ENCODE results near the gene PLCL2.
"Not testable (repeated sequence)": the region's sequence is repeated elsewhere in the genome, so short reads cannot be mapped to it uniquely, and the experiment has no call there.

Gene PLCL2

GRCh38 chr3:16917256-16917935 is 32.6 kb downstream of the PLCL2 start:
- no peak for DNase-seq (ENCODE audit: low spot score)

GRCh38 chr3:16917980-16918682 is 33.4 kb downstream of the PLCL2 start:
- DNase-seq (ENCODE audit: low spot score), result no peak

- DNase-seq (ENCODE audit: low spot score), result no peak
Measured at GRCh38 chr3:16918683-16919025, 33.9 kb downstream of the PLCL2 start.

- no peak for DNase-seq (ENCODE audit: low spot score)
Measured at GRCh38 chr3:16923112-16923511, 38.4 kb downstream of the PLCL2 start.

GRCh38 chr3:16927485-16927884 is 42.7 kb downstream of the PLCL2 start:
- no peak for DNase-seq (ENCODE audit: low spot score)

GRCh38 chr3:16928386-16929132 is 43.8 kb downstream of the PLCL2 start:
- DNase-seq (ENCODE audit: low spot score), result no peak

GRCh38 chr3:16929311-16929710 is 44.6 kb downstream of the PLCL2 start:
- no peak for DNase-seq (ENCODE audit: low spot score)

GRCh38 chr3:16932877-16933276 is 48.1 kb downstream of the PLCL2 start:
- DNase-seq (ENCODE audit: low spot score), result no peak

GRCh38 chr3:16935781-16936180 is 51.0 kb downstream of the PLCL2 start:
- no peak for DNase-seq (ENCODE audit: low spot score)

- DNase-seq (ENCODE audit: low spot score), result no peak
Measured at GRCh38 chr3:16936233-16936632, 51.5 kb downstream of the PLCL2 start.

- DNase-seq (ENCODE audit: low spot score), result no peak
Measured at GRCh38 chr3:16936676-16937230, 52.0 kb downstream of the PLCL2 start.

GRCh38 chr3:16937326-16937845 is 52.6 kb downstream of the PLCL2 start:
- no peak for DNase-seq (ENCODE audit: low spot score)

- DNase-seq (ENCODE audit: low spot score), result no peak
Measured at GRCh38 chr3:16940769-16941700, 56.3 kb downstream of the PLCL2 start.

- no peak for DNase-seq (ENCODE audit: low spot score)
Measured at GRCh38 chr3:16942955-16943354, 58.2 kb downstream of the PLCL2 start.

- DNase-seq (ENCODE audit: low spot score), result no peak
Measured at GRCh38 chr3:16943857-16944256, 59.1 kb downstream of the PLCL2 start.

- no peak for DNase-seq (ENCODE audit: low spot score)
Measured at GRCh38 chr3:16944356-16944755, 59.6 kb downstream of the PLCL2 start.

GRCh38 chr3:16945330-16945729 is 60.6 kb downstream of the PLCL2 start:
- DNase-seq (ENCODE audit: low spot score), result no peak

- DNase-seq (ENCODE audit: low spot score), result no peak
Measured at GRCh38 chr3:16950282-16950681, 65.5 kb downstream of the PLCL2 start.

- DNase-seq (ENCODE audit: low spot score), result no peak
Measured at GRCh38 chr3:16950845-16951244, 66.1 kb downstream of the PLCL2 start.

GRCh38 chr3:16957852-16958251 is 73.1 kb downstream of the PLCL2 start:
- DNase-seq (ENCODE audit: low spot score), result not testable (repeated sequence)

- DNase-seq (ENCODE audit: low spot score), result no peak
Measured at GRCh38 chr3:16960125-16960524, 75.4 kb downstream of the PLCL2 start.

Measured in globus pallidus (tissue), 1 donor.